Cardiac fibroblast (primary cell): ENCODE results near the gene SHISA3.

Experiments
- DNase-seq, 2 donors: peaks; one replicate each; pipeline versions ENCODE4 v3.0.0 to v3.0.0-alpha.2; 2010; ENCODE audit warnings: low read depth in 2 of 2
- H3K4me3 ChIP-seq, 2 donors: replicated peaks in 1 of 2; 1 replicate in 1 of 2; 2 replicates in 1 of 2; pipeline ENCODE4 v1.5.1; 2011; ENCODE audit warnings: low read depth in 2 of 2, low read length in 2 of 2, mild to moderate bottlenecking in 2 of 2, moderate library complexity in 1 of 2
- CTCF ChIP-seq: IDR thresholded peaks from one replicate; pipeline ENCODE4 v1.5.1; 2011; ENCODE audit warnings: low read depth, mild to moderate bottlenecking, low read length, inconsistent platforms

SHISA3 gene

DNA sequence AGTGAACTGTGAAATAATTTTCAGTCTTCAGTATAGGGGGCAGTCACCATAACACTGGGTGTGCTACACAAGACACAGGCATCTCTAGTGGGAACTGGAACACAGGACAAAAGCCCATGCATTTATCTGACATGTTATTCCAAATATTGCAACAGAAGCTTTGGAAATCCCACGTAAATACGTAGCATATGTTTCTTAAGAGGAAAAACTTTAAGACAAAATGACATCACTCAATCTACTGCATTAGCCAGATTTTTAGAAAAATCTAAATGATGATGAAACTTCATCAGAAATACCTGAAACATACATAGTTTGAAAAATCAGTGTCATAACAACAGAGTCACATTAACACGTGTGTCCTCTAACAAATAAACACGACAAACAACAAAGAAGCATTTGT lies 14.5 kb downstream of the SHISA3 start:
- TF ChIP-seq CTCF: no peak
- peak overlapping the region in 1 of 2 donors; percentile 16 for H3K4me3 ChIP-seq
- DNase-seq: peak; percentile 77 to 79

DNA sequence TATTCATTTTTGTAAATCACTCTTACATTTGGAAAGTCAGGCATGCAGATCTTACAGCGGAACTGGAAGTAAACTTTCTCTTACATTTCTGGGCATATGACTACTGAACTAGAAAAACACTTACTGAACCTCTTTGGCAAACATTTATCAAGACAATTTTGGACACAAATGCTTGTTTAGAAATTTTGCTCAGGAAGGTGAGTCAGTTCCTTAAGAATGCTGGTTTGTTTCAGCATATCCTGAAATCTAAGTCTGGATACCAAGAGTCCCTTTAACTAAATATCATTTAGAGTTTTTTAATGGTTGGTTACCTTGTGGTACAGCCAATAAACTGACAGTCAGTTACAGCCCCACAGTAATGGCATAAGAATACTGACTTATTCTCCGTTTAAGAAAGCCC lies 15.0 kb downstream of the SHISA3 start:
- peak; percentile 95 to 97 for DNase-seq
- no peak for TF ChIP-seq CTCF
- H3K4me3 ChIP-seq: peak overlapping the region in 1 of 2 donors; percentile 16

- peak in 1 of 2 donors; percentile 40 for DNase-seq
- no peak for TF ChIP-seq CTCF
- no peak overlapping the region for H3K4me3 ChIP-seq
Observed at GRCh38 chr4:42415281-42415680, 18.0 kb downstream of the SHISA3 start.

DNA sequence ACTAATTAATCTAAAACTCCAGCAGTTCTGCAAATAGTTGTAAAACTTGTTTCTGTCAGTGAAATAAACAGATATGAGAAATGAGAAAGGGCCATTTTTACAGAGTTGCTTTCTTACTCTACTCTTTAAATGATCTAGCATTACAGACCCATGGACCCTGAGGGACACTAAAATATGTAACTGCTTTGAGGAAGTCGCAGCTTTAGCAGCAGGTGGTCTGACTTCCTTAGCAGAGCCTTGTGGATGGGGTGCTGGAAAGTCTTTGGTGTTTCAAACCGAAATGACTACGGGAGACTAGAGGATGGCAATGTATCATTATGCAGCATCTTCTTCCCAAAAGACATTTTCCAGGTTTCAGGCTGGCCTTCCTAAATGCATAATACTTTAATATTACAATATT lies 18.7 kb downstream of the SHISA3 start:
- DNase-seq: no peak

GRCh38 chr4:42417550-42417949 lies 20.3 kb downstream of the SHISA3 start:
- no peak overlapping the region for H3K4me3 ChIP-seq
- DNase-seq: peak in 1 of 2 donors; percentile 18
- TF ChIP-seq CTCF: no peak

More for the DNA sequence above, 18.7 kb downstream of the SHISA3 start:
- H3K4me3 ChIP-seq: no peak overlapping the region
- TF ChIP-seq CTCF: no peak

GRCh38 chr4:42420140-42420539 lies 22.9 kb downstream of the SHISA3 start:
- no peak overlapping the region for H3K4me3 ChIP-seq
- TF ChIP-seq CTCF: no peak
- DNase-seq: peak; percentile 15 to 59

- no peak for TF ChIP-seq CTCF
- DNase-seq: no peak
- no peak overlapping the region for H3K4me3 ChIP-seq
Observed at GRCh38 chr4:42425146-42426065, 28.1 kb downstream of the SHISA3 start.
